Gastrocnemius medialis (tissue), 4 donors: ENCODE measurements around the gene CCM2. TPM values are rescaled to one million over a fixed set of nuclear protein-coding genes. Genes with fewer than 3 reads are reported as not detected.

ENCODE experiments used
- ATAC-seq, 2 donors: fragments of 150-250 bp; one replicate each; pipeline ENCODE4 v1.9.1; 2016
- DNase-seq, 2 donors: peaks; one replicate each; pipeline ENCODE4 v3.0.0-alpha.2; 2019
- H3K27ac ChIP-seq, 4 donors: fragments of 200-600 bp; sonication (generic); 1 replicate in 1 of 4; 2 replicates in 3 of 4; pipeline ENCODE4 v1.5.1; 2016 to 2018; ENCODE audit warnings: mild to moderate bottlenecking in 2 of 4, moderate library complexity in 1 of 4
- H3K27me3 ChIP-seq, 3 donors: fragments of 200-600 bp; sonication (generic) in 2 of 3; 1 replicate in 1 of 3; 2 replicates in 2 of 3; pipeline versions ENCODE4 v1.5.1 to v1.6.0; 2016 to 2019; ENCODE audit warnings: mild to moderate bottlenecking in 1 of 3, moderate library complexity in 1 of 3
- H3K36me3 ChIP-seq, 2 donors: fragments of 200-600 bp; sonication (generic) in 1 of 2; one replicate each; pipeline ENCODE4 v1.5.1; 2017 to 2018
- H3K4me1 ChIP-seq, 2 donors: fragments of 200-600 bp; sonication (generic) in 1 of 2; one replicate each; pipeline ENCODE4 v1.5.1; 2016 to 2017; ENCODE audit warnings: mild to moderate bottlenecking in 2 of 2
- H3K4me3 ChIP-seq, 4 donors: fragments of 200-600 bp; sonication (generic) in 3 of 4; 1 replicate in 1 of 4; 2 replicates in 3 of 4; pipeline ENCODE4 v1.5.1; 2016 to 2019; ENCODE audit warnings: mild to moderate bottlenecking in 2 of 4
- H3K9me3 ChIP-seq, 3 donors: fragments of 200-600 bp; sonication (generic) in 2 of 3; 1 replicate in 1 of 3; 2 replicates in 2 of 3; pipeline ENCODE4 v1.5.1; 2016 to 2019
- CTCF ChIP-seq, 5 experiments: fragments of 450-650 bp in 3 of 5; fragments of 200-600 bp in 2 of 5; sonication (generic) in 2 of 5; IDR thresholded peaks in 4 of 5; conservative IDR thresholded peaks in 1 of 5; 1 replicate in 4 of 5; 2 replicates in 1 of 5; pipeline ENCODE4 v1.5.1; 2016 to 2019; ENCODE audit warnings: antibody characterized with exemption in 5 of 5, mild to moderate bottlenecking in 3 of 5, moderate library complexity in 3 of 5
- POLR2A ChIP-seq, 2 donors: fragments of 450-650 bp; IDR thresholded peaks; one replicate each; pipeline ENCODE4 v1.6.1; 2017; ENCODE audit warnings: antibody characterized with exemption in 2 of 2, mild to moderate bottlenecking in 2 of 2, moderate library complexity in 2 of 2
- in situ Hi-C, 4 donors: fragments of 200-750 bp; cut with MboI; loops; one replicate each; pipeline versions ENCODE4 v1.15.0 to v1.8.0; 2017; ENCODE audit warnings: low sequenced_read_pairs in 4 of 4
- intact Hi-C: fragments of 100-400 bp; cut with DNase I; formaldehyde crosslinking; loops from one replicate; pipeline ENCODE4 v1.15.1; 2023; ENCODE audit warnings: low total_unique reads
- total RNA-seq, 4 donors: library from RNA; depleted of rRNA; stranded (reverse); fragments of >200 nt; gene quantifications; one replicate each; pipeline versions ENCODE4 v1.1.0 to v1.2.3, GENCODE V29; 2016

CCM2 gene
- total RNA-seq, 4 donors from 2014 or later = 37.7 to 61.8 (median 47.4) TPM

- in situ Hi-C loops = no loop called here
- TF ChIP-seq CTCF (IDR thresholded peaks at IDR 0.05 in 4 of 5, conservative IDR thresholded peaks at IDR 0.05 in 1 of 5) = no peak
- no peak for TF ChIP-seq POLR2A (IDR thresholded peaks at IDR 0.05)
- no peak for ATAC-seq
- no peak for DNase-seq
- Histone ChIP-seq H3K4me3 (no peak overlapping the region), H3K4me1 (no peaks in the 10 kb centered on the region), H3K27ac (no peak overlapping the region), H3K27me3 (no peaks in the 10 kb centered on the region), H3K9me3 (no peaks in the 10 kb centered on the region), H3K36me3 (peaks cover 0 to 61% of the 10 kb centered on the region in 2 donors)
- intact Hi-C loops = no loop called here
Observed at GRCh38 chr7:45075871-45076796, 76.1 kb downstream of the CCM2 start.

DNA sequence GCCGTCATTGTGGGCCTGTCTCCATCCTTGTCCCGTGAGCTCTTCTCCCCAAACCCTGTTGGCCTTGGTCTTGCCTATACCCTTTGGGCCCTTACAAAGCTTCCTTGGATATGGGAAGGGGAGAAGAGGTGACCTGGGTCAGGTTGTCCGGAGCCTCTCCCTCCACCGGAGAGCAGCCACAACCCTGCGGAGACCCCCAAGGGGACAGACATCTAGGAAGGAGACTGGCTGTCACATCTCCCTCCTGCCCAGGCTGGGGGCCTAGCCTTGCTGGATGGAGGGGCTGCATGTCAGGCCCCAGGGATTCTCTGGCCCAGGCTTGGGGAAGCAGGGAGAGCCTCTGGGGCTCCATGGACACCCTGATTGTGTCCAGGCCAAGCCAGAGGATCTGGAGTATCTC is 76.9 kb downstream of the CCM2 start:
- no peaks in the 10 kb centered on the region for H3K27me3 ChIP-seq
- H3K9me3 ChIP-seq = no peaks in the 10 kb centered on the region
- H3K36me3 ChIP-seq = peaks cover 0 to 53% of the 10 kb centered on the region in 2 donors
- TF ChIP-seq POLR2A (IDR thresholded peaks at IDR 0.05) (no peak), CTCF (IDR thresholded peaks at IDR 0.05 in 4 of 5, conservative IDR thresholded peaks at IDR 0.05 in 1 of 5) (no peak)
- DNase-seq (no peak), ATAC-seq (no peak)
- intact Hi-C loops (no loop called here), in situ Hi-C loops (no loop called here)
- H3K4me3 ChIP-seq = no peak overlapping the region
- H3K4me1 ChIP-seq = no peaks in the 10 kb centered on the region
- no peak overlapping the region for H3K27ac ChIP-seq

- DNase-seq (no peak), ATAC-seq (no peak)
- Histone ChIP-seq H3K9me3 (no peaks in the 10 kb centered on the region), H3K36me3 (peaks cover 0 to 49% of the 10 kb centered on the region in 2 donors), H3K27me3 (no peaks in the 10 kb centered on the region), H3K4me3 (no peak overlapping the region), H3K27ac (no peak overlapping the region), H3K4me1 (no peaks in the 10 kb centered on the region)
- intact Hi-C loops = no loop called here
- in situ Hi-C loops = no loop called here
- no peak for TF ChIP-seq POLR2A (IDR thresholded peaks at IDR 0.05)
- no peak for TF ChIP-seq CTCF (IDR thresholded peaks at IDR 0.05 in 4 of 5, conservative IDR thresholded peaks at IDR 0.05 in 1 of 5)
Observed at GRCh38 chr7:45077579-45077978, 77.6 kb downstream of the CCM2 start.

DNA sequence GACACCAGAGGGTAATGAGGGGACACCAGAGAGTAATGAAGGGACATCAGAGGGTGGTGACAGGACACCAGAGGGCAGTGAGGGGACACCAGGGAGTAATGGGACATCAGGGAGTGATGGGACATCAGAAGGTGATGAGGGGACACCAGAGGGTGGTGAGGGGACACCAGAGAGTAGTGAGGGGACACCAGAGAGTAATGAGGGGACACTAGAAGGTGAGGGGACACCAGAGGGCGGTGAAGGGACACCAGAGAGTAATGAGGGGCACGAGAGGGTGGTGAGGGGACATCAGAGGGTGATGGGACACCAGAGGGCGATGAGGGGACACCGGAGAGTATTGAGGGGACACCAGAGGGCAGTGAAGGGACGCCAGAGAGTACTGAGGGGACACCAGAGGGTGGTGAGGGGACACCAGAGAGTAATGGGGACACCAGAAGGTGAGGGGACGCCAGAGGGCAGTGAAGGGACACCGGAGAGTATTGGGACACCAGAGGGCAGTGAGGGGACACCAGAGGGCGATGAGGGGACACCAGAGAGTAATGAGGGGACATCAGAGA is 78.2 kb downstream of the CCM2 start:
- Histone ChIP-seq H3K27me3 (no peaks in the 10 kb centered on the region), H3K27ac (no peak overlapping the region), H3K9me3 (no peaks in the 10 kb centered on the region), H3K4me1 (no peaks in the 10 kb centered on the region), H3K4me3 (no peak overlapping the region), H3K36me3 (peaks cover 0 to 43% of the 10 kb centered on the region in 2 donors)
- intact Hi-C loops = no loop called here
- ATAC-seq (no peak), DNase-seq (no peak)
- in situ Hi-C loops = no loop called here
- TF ChIP-seq POLR2A (IDR thresholded peaks at IDR 0.05) (no peak), CTCF (IDR thresholded peaks at IDR 0.05 in 4 of 5, conservative IDR thresholded peaks at IDR 0.05 in 1 of 5) (no peak)
